Neural cell (in vitro differentiated cells): ENCODE results near the gene PRRT1.

ENCODE experiments used
- EP300 ChIP-seq: fragments of 450-650 bp; conservative IDR thresholded peaks from 2 replicates; pipeline ENCODE4 v1.6.1; 2014; ENCODE audit warnings: antibody characterized with exemption, mild to moderate bottlenecking, moderate library complexity; ENCODE audit not compliant: poor library complexity, severe bottlenecking
- EZH2 ChIP-seq: fragments of 200-600, 300-800 bp; shearing (Covaris generic), sonication (generic); IDR thresholded peaks from 2 replicates; pipeline ENCODE4 v1.6.1; 2014; ENCODE audit warnings: antibody characterized with exemption, low read length, borderline replicate concordance, mild to moderate bottlenecking; ENCODE audit not compliant: insufficient read depth, poor library complexity, severe bottlenecking
- MXI1 ChIP-seq: fragments of 450-650 bp; conservative IDR thresholded peaks from 2 replicates; pipeline ENCODE4 v1.6.1; 2014; ENCODE audit warnings: antibody characterized with exemption, mild to moderate bottlenecking; ENCODE audit not compliant: poor library complexity, severe bottlenecking
- POLR2AphosphoS5 ChIP-seq: IDR thresholded peaks from 2 replicates; pipeline ENCODE4 v1.6.1; 2012
- RAD21 ChIP-seq: fragments of 450-650 bp; conservative IDR thresholded peaks from 2 replicates; pipeline ENCODE4 v1.6.1; 2014; ENCODE audit warnings: antibody characterized with exemption, mild to moderate bottlenecking, moderate library complexity
- REST ChIP-seq: IDR thresholded peaks from 2 replicates; pipeline ENCODE4 v1.6.1; 2012; ENCODE audit warnings: borderline replicate concordance
- TAF1 ChIP-seq: IDR thresholded peaks from 2 replicates; pipeline ENCODE4 v1.6.1; 2012; ENCODE audit warnings: low read depth
- TF ChIP-seq, protein P1 (sequence below): fragments of 450-650 bp; IDR thresholded peaks from 2 replicates; pipeline ENCODE4 v1.5.1; 2014; ENCODE audit warnings: antibody characterized with exemption, mild to moderate bottlenecking, moderate library complexity; ENCODE audit not compliant: poor library complexity, severe bottlenecking

- TF ChIP-seq, protein P1, sequence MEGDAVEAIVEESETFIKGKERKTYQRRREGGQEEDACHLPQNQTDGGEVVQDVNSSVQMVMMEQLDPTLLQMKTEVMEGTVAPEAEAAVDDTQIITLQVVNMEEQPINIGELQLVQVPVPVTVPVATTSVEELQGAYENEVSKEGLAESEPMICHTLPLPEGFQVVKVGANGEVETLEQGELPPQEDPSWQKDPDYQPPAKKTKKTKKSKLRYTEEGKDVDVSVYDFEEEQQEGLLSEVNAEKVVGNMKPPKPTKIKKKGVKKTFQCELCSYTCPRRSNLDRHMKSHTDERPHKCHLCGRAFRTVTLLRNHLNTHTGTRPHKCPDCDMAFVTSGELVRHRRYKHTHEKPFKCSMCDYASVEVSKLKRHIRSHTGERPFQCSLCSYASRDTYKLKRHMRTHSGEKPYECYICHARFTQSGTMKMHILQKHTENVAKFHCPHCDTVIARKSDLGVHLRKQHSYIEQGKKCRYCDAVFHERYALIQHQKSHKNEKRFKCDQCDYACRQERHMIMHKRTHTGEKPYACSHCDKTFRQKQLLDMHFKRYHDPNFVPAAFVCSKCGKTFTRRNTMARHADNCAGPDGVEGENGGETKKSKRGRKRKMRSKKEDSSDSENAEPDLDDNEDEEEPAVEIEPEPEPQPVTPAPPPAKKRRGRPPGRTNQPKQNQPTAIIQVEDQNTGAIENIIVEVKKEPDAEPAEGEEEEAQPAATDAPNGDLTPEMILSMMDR: no peak
- TF ChIP-seq REST (peak; percentile 92), POLR2AphosphoS5 (peak; percentile 97), MXI1 (peak; percentile 50), RAD21 (no peak), EP300 (peak; percentile 12), EZH2 (no peak), TAF1 (no peak)
Observed at GRCh38 chr6:32195902-32196681, 44.4 kb upstream of the PRRT1 start.
